Neural progenitor cell (in vitro differentiated cells): ENCODE results near the gene UACA.

ENCODE experiments used
- EZH2 ChIP-seq: fragments of 200-600 bp; sonication (generic); IDR thresholded peaks from 2 replicates; pipeline ENCODE4 v1.6.1; 2017; ENCODE audit warnings: antibody characterized with exemption, mild to moderate bottlenecking, moderate library complexity
- EZH2phosphoT487 ChIP-seq: fragments of 200-600 bp; sonication (generic); IDR thresholded peaks from 2 replicates; pipeline ENCODE4 v1.6.1; 2017; ENCODE audit warnings: antibody characterized with exemption
- TF ChIP-seq, protein P1 (sequence below): fragments of 200-600 bp; sonication (generic); IDR thresholded peaks from 2 replicates; pipeline ENCODE4 v1.5.1; 2017; ENCODE audit warnings: antibody characterized with exemption, mild to moderate bottlenecking

- TF ChIP-seq, protein P1, sequence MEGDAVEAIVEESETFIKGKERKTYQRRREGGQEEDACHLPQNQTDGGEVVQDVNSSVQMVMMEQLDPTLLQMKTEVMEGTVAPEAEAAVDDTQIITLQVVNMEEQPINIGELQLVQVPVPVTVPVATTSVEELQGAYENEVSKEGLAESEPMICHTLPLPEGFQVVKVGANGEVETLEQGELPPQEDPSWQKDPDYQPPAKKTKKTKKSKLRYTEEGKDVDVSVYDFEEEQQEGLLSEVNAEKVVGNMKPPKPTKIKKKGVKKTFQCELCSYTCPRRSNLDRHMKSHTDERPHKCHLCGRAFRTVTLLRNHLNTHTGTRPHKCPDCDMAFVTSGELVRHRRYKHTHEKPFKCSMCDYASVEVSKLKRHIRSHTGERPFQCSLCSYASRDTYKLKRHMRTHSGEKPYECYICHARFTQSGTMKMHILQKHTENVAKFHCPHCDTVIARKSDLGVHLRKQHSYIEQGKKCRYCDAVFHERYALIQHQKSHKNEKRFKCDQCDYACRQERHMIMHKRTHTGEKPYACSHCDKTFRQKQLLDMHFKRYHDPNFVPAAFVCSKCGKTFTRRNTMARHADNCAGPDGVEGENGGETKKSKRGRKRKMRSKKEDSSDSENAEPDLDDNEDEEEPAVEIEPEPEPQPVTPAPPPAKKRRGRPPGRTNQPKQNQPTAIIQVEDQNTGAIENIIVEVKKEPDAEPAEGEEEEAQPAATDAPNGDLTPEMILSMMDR, result no peak
- TF ChIP-seq EZH2, result no peak
- TF ChIP-seq EZH2phosphoT487, result no peak
These were observed 47.7 kb upstream of the UACA start for GRCh38 chr15:70810916-70811578.
